GM19025 (cell line): ENCODE results near the gene COL9A1.

ENCODE experiments used
- ATAC-seq: cut with Tn5 transposase; IDR thresholded peaks from one replicate; pipeline ENCODE4 v1.9.1; 2021; ENCODE audit warnings: mild to moderate bottlenecking, low read depth, moderate library complexity; ENCODE audit not compliant: unreplicated experiment

The COL9A1 gene

GRCh38 chr6:70180183-70180900 lies 122.5 kb downstream of the COL9A1 start:
- ATAC-seq = no peak

DNA sequence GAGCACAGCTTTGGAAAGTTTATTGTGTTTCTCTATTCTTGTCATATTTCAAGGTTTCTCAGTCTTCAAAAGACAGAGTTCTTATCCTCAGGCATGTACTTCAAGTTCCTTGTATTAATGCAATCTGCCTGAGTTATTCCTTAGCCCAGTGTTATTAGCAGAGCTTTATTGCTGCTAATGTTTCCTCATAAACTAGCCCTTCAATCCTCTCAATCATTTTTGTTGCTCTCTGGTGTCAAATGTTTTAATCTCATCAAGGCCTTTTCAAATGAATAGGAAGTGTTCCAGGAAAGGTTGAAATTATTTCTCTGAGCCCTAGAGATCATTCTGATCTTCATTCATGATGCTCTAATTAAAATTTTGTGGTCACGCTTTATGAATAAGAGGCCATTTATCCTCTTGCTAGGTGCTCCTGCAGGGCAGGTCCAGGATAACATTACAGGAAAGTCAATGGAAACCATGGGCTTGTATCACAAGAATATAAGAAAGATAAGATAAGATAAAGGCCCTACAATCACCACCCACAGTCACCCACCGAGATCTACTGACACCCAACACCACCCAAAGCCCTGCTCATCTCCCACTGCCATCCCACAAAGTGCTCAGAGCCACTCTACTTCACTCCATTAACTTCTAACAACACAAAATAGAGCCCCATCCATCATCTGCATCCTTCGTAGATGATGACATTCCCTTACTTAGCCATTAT lies 125.9 kb downstream of the COL9A1 start:
- ATAC-seq = no peak

GRCh38 chr6:70175770-70176169 lies 127.1 kb downstream of the COL9A1 start:
- ATAC-seq = no peak

- ATAC-seq = no peak
Measured at GRCh38 chr6:70172252-70172651, 130.6 kb downstream of the COL9A1 start.

- ATAC-seq = no peak
Measured at GRCh38 chr6:70171236-70171635, 131.6 kb downstream of the COL9A1 start.

- no peak for ATAC-seq
Measured at GRCh38 chr6:70168681-70169377, 134.1 kb downstream of the COL9A1 start.
